DND-41 (cell line): Measurements from ENCODE around the gene ABCC4.

Experiments
- EZH2 ChIP-seq: IDR thresholded peaks from 3 replicates; pipeline ENCODE4 v1.6.1; 2012; ENCODE audit warnings: borderline replicate concordance, low read depth, mild to moderate bottlenecking, moderate library complexity, low read length, inconsistent platforms; ENCODE audit not compliant: severe bottlenecking
- TF ChIP-seq, protein P1 (sequence below): IDR thresholded peaks from 2 replicates; pipeline ENCODE4 v1.5.1; 2012; ENCODE audit warnings: borderline replicate concordance, low read length, moderate library complexity, mild to moderate bottlenecking; ENCODE audit not compliant: poor library complexity, severe bottlenecking; ENCODE audit errors: extremely low read depth

DNA sequence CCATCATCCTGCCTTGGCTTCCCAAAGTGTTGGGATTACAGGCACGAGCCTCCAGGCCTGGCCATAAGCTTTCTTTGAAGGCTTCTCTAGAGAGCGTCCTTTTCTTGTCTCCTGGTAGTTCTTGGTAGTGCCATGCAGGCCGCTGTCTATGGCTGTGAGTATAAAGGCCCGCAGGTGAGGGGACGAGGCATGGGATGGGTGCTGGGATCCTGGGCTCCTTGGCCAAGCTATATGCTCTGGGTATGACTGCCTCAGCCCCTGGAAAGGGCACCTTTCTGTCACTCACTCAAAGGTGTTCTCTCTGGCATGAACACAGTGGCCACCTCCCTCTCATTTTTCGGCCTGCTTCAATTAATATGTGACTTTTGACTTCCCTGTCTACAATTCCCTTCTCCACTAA, 6.3 kb upstream of the ABCC4 start:
- TF ChIP-seq, protein P1, sequence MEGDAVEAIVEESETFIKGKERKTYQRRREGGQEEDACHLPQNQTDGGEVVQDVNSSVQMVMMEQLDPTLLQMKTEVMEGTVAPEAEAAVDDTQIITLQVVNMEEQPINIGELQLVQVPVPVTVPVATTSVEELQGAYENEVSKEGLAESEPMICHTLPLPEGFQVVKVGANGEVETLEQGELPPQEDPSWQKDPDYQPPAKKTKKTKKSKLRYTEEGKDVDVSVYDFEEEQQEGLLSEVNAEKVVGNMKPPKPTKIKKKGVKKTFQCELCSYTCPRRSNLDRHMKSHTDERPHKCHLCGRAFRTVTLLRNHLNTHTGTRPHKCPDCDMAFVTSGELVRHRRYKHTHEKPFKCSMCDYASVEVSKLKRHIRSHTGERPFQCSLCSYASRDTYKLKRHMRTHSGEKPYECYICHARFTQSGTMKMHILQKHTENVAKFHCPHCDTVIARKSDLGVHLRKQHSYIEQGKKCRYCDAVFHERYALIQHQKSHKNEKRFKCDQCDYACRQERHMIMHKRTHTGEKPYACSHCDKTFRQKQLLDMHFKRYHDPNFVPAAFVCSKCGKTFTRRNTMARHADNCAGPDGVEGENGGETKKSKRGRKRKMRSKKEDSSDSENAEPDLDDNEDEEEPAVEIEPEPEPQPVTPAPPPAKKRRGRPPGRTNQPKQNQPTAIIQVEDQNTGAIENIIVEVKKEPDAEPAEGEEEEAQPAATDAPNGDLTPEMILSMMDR, result no peak
- TF ChIP-seq EZH2, result no peak
